Colonic mucosa (tissue), 4 donors: Measurements from ENCODE around the gene SLC2A13. TPM values are rescaled to one million over a fixed set of nuclear protein-coding genes. Genes with fewer than 3 reads are reported as not detected.

Source experiments
- DNase-seq: peaks from one replicate; pipeline ENCODE4 v3.0.0-alpha.2; 2020
- H3K27ac ChIP-seq: fragments of 200-600 bp; one replicate; pipeline ENCODE4 v1.8.0; 2021
- H3K27me3 ChIP-seq: fragments of 200-600 bp; one replicate; pipeline ENCODE4 v1.8.0; 2021
- H3K36me3 ChIP-seq: fragments of 200-600 bp; one replicate; pipeline ENCODE4 v1.8.0; 2021
- H3K4me1 ChIP-seq: fragments of 200-600 bp; one replicate; pipeline ENCODE4 v1.8.0; 2021; ENCODE audit warnings: mild to moderate bottlenecking
- H3K4me3 ChIP-seq: fragments of 200-600 bp; one replicate; pipeline ENCODE4 v1.8.0; 2021
- H3K9ac ChIP-seq, 2 donors: one replicate each; pipeline ENCODE4 v1.7.0; 2013; ENCODE audit warnings: control low read depth in 2 of 2, low read depth in 2 of 2, low read length in 2 of 2
- H3K9me3 ChIP-seq: fragments of 200-600 bp; one replicate; pipeline ENCODE4 v1.8.0; 2021
- CTCF ChIP-seq: fragments of 200-600 bp; IDR thresholded peaks from one replicate; pipeline ENCODE4 v1.8.0; 2022; ENCODE audit warnings: antibody characterized with exemption, mild to moderate bottlenecking
- intact Hi-C: fragments of 100-400 bp; cut with DNase I; formaldehyde crosslinking; loops from one replicate; pipeline ENCODE4 v1.14.1; 2022
- total RNA-seq, 2 donors: library from RNA; stranded (reverse); fragmentation: NEBNext Ultra II Directional in 1 of 2; extraction: Animal tissue kit (Norgen Biotek cat#: 25700) in 1 of 2; gene quantifications; one replicate each; pipeline ENCODE4 v1.2.1, GENCODE V29; 2021
- donor health status: healthy.
- donor health status: DM: no; HTN: no; CAD: no.
- donor health status: DM: no; HTN: no; CAD: no.

The SLC2A13 gene
- total RNA-seq, 2 donors from 2014 or later, result 19.2 to 39.0 TPM

DNA sequence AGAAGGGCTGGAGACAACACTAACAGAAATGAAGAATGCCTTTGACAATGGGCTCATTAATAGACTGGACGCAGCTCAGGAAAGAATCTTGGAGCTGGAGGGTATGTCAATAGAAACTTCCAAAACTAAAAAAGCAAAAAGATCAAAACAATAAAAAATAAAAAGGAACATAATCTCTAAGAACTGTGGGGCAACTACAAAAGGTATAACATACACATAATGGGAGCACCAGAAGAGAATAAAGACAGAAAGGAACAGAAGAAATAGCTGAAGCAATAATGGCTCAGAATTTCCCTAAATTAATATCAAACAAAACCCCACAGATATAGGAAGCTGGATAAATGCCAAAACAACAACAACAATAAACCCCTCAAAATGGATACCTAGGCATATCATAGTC lies 362.2 kb downstream of the SLC2A13 start:
- no peaks in the 10 kb centered on the region for H3K27me3 ChIP-seq
- TF ChIP-seq CTCF, result no peak
- intact Hi-C loops, result no loop called here

DNA sequence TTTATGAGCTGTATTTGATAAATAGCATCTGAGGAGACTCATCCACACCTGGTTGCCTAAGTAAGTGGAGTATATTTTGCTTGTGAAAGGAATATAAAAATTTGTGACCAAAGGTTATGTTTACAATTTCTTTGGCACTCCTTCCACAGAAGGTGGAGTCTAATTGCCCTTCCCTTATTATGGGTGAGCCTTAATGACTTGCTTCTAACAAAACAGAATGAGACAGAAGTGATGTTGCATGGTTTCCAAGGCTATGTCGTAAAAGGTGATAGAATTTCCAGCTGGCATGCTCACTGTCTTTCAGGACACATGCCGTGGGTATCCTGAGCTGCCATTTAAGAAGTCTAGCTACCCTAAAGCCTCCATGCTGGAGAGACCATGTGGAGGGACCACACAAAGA lies 369.5 kb downstream of the SLC2A13 start:
- Histone ChIP-seq H3K4me1 (peaks cover 3% of the 10 kb centered on the region), H3K9me3 (no peaks in the 10 kb centered on the region), H3K4me3 (no peak overlapping the region), H3K36me3 (no peaks in the 10 kb centered on the region), H3K9ac (no peak overlapping the region), H3K27me3 (no peaks in the 10 kb centered on the region), H3K27ac (no peak overlapping the region)
- intact Hi-C loops, result no loop called here
- peak; percentile 22 for DNase-seq
- TF ChIP-seq CTCF, result no peak

More for the DNA sequence above, 362.2 kb downstream of the SLC2A13 start:
- H3K36me3 ChIP-seq, result no peaks in the 10 kb centered on the region
- no peak overlapping the region for H3K27ac ChIP-seq
- H3K4me1 ChIP-seq, result no peaks in the 10 kb centered on the region
- H3K9ac ChIP-seq, result no peak overlapping the region
- no peaks in the 10 kb centered on the region for H3K9me3 ChIP-seq
- H3K4me3 ChIP-seq, result no peak overlapping the region
- no peak for DNase-seq

- H3K4me1 ChIP-seq, result no peaks in the 10 kb centered on the region
- no peak for DNase-seq
- intact Hi-C loops, result no loop called here
Measured at GRCh38 chr12:39723831-39724230, 382.1 kb downstream of the SLC2A13 start.

DNA sequence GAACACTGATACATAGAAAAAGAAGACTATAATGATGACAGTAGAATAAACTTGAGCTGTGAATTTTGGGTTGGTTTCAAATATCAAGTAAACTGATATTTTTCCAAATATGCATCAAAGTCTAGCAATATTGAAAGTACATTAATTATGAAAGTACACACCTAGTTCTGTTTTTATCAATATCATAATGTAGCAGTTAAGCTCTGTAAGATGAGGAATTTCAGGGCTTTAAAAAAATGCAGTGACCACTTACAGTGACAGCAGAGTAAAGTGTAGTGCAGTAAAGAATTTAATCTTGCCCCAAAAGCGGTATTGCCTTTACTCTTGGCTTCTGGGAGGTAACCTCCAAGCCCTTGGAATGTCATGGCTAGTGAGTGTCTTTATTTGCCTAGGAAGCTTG lies 383.4 kb downstream of the SLC2A13 start:
- no peak overlapping the region for H3K27ac ChIP-seq
- no peak for DNase-seq
- H3K36me3 ChIP-seq, result no peaks in the 10 kb centered on the region
- no peak overlapping the region for H3K9ac ChIP-seq
- H3K4me1 ChIP-seq, result no peaks in the 10 kb centered on the region
- intact Hi-C loops, result no loop called here
- H3K4me3 ChIP-seq, result no peak overlapping the region
- no peak for TF ChIP-seq CTCF
- H3K27me3 ChIP-seq, result no peaks in the 10 kb centered on the region
- no peaks in the 10 kb centered on the region for H3K9me3 ChIP-seq

More at GRCh38 chr12:39723831-39724230, 382.1 kb downstream of the SLC2A13 start:
- Histone ChIP-seq H3K36me3 (no peaks in the 10 kb centered on the region), H3K27ac (no peak overlapping the region), H3K4me3 (no peak overlapping the region), H3K9me3 (no peaks in the 10 kb centered on the region), H3K27me3 (no peaks in the 10 kb centered on the region), H3K9ac (no peak overlapping the region)
- no peak for TF ChIP-seq CTCF

- no peak for DNase-seq
- TF ChIP-seq CTCF, result no peak
- Histone ChIP-seq H3K9me3 (no peaks in the 10 kb centered on the region), H3K4me3 (no peak overlapping the region), H3K36me3 (no peaks in the 10 kb centered on the region), H3K9ac (no peak overlapping the region), H3K27ac (no peak overlapping the region), H3K4me1 (no peaks in the 10 kb centered on the region), H3K27me3 (no peaks in the 10 kb centered on the region)
- intact Hi-C loops, result no loop called here
Measured at GRCh38 chr12:39713552-39713951, 392.3 kb downstream of the SLC2A13 start.

DNA sequence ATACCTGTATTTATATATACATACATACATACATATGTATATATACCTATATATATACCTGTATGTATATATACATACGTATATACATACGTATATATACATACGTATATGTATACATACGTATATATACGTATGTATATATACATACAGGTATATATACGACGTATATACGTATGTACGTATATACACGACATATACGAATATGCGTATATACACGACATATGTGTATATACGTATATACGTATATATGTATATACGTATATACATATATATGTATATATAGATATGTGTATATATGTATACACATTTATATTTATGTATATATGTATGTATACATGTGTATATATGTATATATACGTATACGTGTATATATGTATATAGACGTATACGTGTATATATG lies 393.5 kb downstream of the SLC2A13 start:
- Histone ChIP-seq H3K9me3 (no peaks in the 10 kb centered on the region), H3K36me3 (no peaks in the 10 kb centered on the region), H3K4me3 (no peak overlapping the region), H3K27ac (no peak overlapping the region), H3K4me1 (no peaks in the 10 kb centered on the region), H3K9ac (no peak overlapping the region), H3K27me3 (no peaks in the 10 kb centered on the region)
- no peak for TF ChIP-seq CTCF
- no peak for DNase-seq
- intact Hi-C loops, result no loop called here
